Measurements from ENCODE around the gene UQCRQ. TPM values are rescaled to one million over a fixed set of nuclear protein-coding genes. Genes with fewer than 3 reads are reported as not detected.

Gene UQCRQ
- total and polyA plus RNA-seq, 11 donors: 539 to 2,165 (median 1,454) TPM

- Histone ChIP-seq H3K4me3 (no peak overlapping the region), H3K9me3 (no peaks in the 10 kb centered on the region), H3K27ac (no peak overlapping the region), H3K4me1 (peaks cover 0 to 8% (median 0%) of the 10 kb centered on the region in 12 donors), H3K27me3 (no peaks in the 10 kb centered on the region), H3K36me3 (peaks cover 2 to 100% (median 99%) of the 10 kb centered on the region in 9 donors)
- ATAC-seq (no peak), DNase-seq (no peak)
- TF ChIP-seq, protein P1, sequence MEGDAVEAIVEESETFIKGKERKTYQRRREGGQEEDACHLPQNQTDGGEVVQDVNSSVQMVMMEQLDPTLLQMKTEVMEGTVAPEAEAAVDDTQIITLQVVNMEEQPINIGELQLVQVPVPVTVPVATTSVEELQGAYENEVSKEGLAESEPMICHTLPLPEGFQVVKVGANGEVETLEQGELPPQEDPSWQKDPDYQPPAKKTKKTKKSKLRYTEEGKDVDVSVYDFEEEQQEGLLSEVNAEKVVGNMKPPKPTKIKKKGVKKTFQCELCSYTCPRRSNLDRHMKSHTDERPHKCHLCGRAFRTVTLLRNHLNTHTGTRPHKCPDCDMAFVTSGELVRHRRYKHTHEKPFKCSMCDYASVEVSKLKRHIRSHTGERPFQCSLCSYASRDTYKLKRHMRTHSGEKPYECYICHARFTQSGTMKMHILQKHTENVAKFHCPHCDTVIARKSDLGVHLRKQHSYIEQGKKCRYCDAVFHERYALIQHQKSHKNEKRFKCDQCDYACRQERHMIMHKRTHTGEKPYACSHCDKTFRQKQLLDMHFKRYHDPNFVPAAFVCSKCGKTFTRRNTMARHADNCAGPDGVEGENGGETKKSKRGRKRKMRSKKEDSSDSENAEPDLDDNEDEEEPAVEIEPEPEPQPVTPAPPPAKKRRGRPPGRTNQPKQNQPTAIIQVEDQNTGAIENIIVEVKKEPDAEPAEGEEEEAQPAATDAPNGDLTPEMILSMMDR (IDR thresholded peaks at IDR 0.05): no peak
- no peak for TF ChIP-seq POLR2A (IDR thresholded peaks at IDR 0.05)
- intact Hi-C loops (cut with DNase I): loop anchor here in 2 of 10 donors (5.0 to 10.0 kb wide), 2 partner anchors 62 to 505 kb away; no protein-coding TSS in a partner anchor
These were observed 23.1 kb downstream of the UQCRQ start for GRCh38 chr5:132889501-132889900.

- DNase-seq: no peak
- TF ChIP-seq POLR2A (IDR thresholded peaks at IDR 0.05): no peak
- TF ChIP-seq, protein P1 (IDR thresholded peaks at IDR 0.05): no peak
- no peak for ATAC-seq
- 92 to 96% (median 95%) methylated on average over 4 of the region's 4 CpGs for WGBS, 4 donors
- H3K4me3 ChIP-seq: no peak overlapping the region
- peaks cover 2 to 100% (median 99%) of the 10 kb centered on the region in 9 donors for H3K36me3 ChIP-seq
- intact Hi-C loops (cut with DNase I): loop anchor here in 1 of 10 donors (10.0 kb wide), 1 partner anchor 74 kb away; the partner anchor contains the start of gene AFF4
- H3K27ac ChIP-seq: no peak overlapping the region
- no peaks in the 10 kb centered on the region for H3K9me3 ChIP-seq
- H3K27me3 ChIP-seq: no peaks in the 10 kb centered on the region
- peaks cover 0 to 15% (median 1%) of the 10 kb centered on the region in 12 donors for H3K4me1 ChIP-seq
These were observed 24.4 kb downstream of the UQCRQ start for GRCh38 chr5:132890817-132891216.

DNA sequence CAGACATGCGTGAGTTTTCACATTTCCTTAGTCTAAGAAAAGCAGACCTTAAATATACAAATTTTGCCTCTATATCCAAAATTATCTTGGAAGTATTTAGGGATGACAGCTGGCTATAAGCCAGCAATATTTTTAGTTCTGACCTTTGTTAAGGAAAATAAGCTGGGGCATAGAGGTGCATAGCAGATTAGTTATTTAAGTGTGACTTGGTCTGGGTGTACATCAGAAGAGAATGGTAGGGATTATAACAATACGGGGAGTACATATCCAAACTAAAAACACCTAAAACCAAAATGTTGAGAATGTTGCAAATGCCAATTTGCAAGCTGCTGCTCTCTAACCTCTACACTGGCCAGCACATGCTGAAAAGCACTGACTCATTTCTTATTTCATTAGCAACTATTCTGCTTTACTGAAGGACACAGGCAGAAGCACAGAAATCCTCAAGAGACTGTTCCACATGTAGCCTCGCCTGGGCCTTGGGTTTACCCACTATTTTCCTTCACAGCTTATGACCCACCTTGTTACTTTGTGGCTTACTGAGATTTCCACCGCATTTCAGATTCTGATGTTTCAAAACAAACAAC lies 29.4 kb downstream of the UQCRQ start:
- Histone ChIP-seq H3K27ac (peak overlapping the region in 6 of 12 donors; percentile 9 to 73 (median 41)), H3K36me3 (peaks cover 0 to 99% (median 92%) of the 10 kb centered on the region in 9 donors), H3K4me1 (peaks cover 0 to 24% (median 5%) of the 10 kb centered on the region in 12 donors), H3K4me3 (no peak overlapping the region), H3K9me3 (no peaks in the 10 kb centered on the region), H3K27me3 (no peaks in the 10 kb centered on the region)
- TF ChIP-seq POLR2A (IDR thresholded peaks at IDR 0.05): no peak
- TF ChIP-seq, protein P1 (IDR thresholded peaks at IDR 0.05): no peak
- ATAC-seq (peak; percentile 34 to 61 (median 56)), DNase-seq (no peak)
- intact Hi-C loops (cut with DNase I): loop anchor here in 2 of 10 donors (5.0 to 10.0 kb wide), 2 partner anchors 61 to 69 kb away; partner anchors contain the start of gene AFF4 (in 1 of the 2)
- 66 to 74% (median 70%) methylated on average over 4 of the region's 4 CpGs for WGBS, 4 donors

- Histone ChIP-seq H3K4me3 (no peak overlapping the region), H3K9me3 (no peaks in the 10 kb centered on the region), H3K4me1 (peaks cover 0 to 24% (median 5%) of the 10 kb centered on the region in 12 donors), H3K36me3 (peaks cover 0 to 99% (median 92%) of the 10 kb centered on the region in 9 donors), H3K27ac (peak overlapping the region in 2 of 12 donors; percentile 9 to 73), H3K27me3 (no peaks in the 10 kb centered on the region)
- intact Hi-C loops (cut with DNase I): loop anchor here in 2 of 10 donors (5.0 to 10.0 kb wide), 2 partner anchors 61 to 68 kb away; partner anchors contain the start of gene AFF4 (in 1 of the 2)
- WGBS, 4 donors: 81 to 89% (median 83%) methylated on average over 7 of the region's 7 CpGs
- ATAC-seq (no peak), DNase-seq (no peak)
- TF ChIP-seq POLR2A (IDR thresholded peaks at IDR 0.05): no peak
- TF ChIP-seq, protein P1 (IDR thresholded peaks at IDR 0.05): no peak
These were observed 30.2 kb downstream of the UQCRQ start for GRCh38 chr5:132896685-132897084.

Data from heart left ventricle (tissue), 16 donors.